K562 (cell line): ENCODE results near the gene AP1G1.

Experiments used
- CTCF ChIP-seq, 3 experiments: IDR thresholded peaks in 2 of 3; conservative IDR thresholded peaks in 1 of 3; 2 replicates each; pipeline ENCODE4 v1.5.1; 2011 to 2012; ENCODE audit warnings: low read length in 3 of 3, mild to moderate bottlenecking in 3 of 3, control low read depth in 2 of 3, improper control_type of control experiment in 1 of 3, inconsistent platforms in 1 of 3, low read depth in 1 of 3, mixed read lengths in 1 of 3, moderate library complexity in 1 of 3; ENCODE audit not compliant: insufficient read depth in 2 of 3
- PCBP2 ChIP-seq: fragments of 200-400 bp; formaldehyde crosslinking; IDR thresholded peaks from 2 replicates; pipeline ENCODE4 v1.6.1; 2018; ENCODE audit warnings: low read length, low read depth, mild to moderate bottlenecking, moderate library complexity; ENCODE audit not compliant: poor library complexity, severe bottlenecking
- POLR2A ChIP-seq: fragments of 450-650 bp; conservative IDR thresholded peaks from 2 replicates; pipeline ENCODE4 v1.6.1; 2016
- POLR2AphosphoS5 ChIP-seq: IDR thresholded peaks from 2 replicates; pipeline ENCODE4 v1.6.1; 2011; ENCODE audit warnings: mild to moderate bottlenecking, low read depth, low read length, moderate library complexity; ENCODE audit not compliant: control insufficient read depth, insufficient read depth
- RCOR1 ChIP-seq, 2 experiments: IDR thresholded peaks; 2 replicates each; pipeline ENCODE4 v1.6.1; 2012; ENCODE audit warnings: low read depth in 2 of 2, low read length in 2 of 2, borderline replicate concordance in 1 of 2, improper control_type of control experiment in 1 of 2
- THRAP3 ChIP-seq: fragments of 450-650 bp; IDR thresholded peaks from 2 replicates; pipeline ENCODE4 v1.6.1; 2016; ENCODE audit warnings: mild to moderate bottlenecking, inconsistent platforms, borderline replicate concordance
- ZBTB8A ChIP-seq: fragments of 450-650 bp; IDR thresholded peaks from 2 replicates; pipeline ENCODE4 v1.6.1; 2018; ENCODE audit warnings: mild to moderate bottlenecking, moderate library complexity; ENCODE audit not compliant: partially characterized antibody

- TF ChIP-seq CTCF (IDR thresholded peaks at IDR 0.05 in 2 of 3, conservative IDR thresholded peaks at IDR 0.05 in 1 of 3; ENCODE audit: insufficient read depth in 2 of 3, low read depth in 1 of 3, low read length in 3 of 3) (no peak), POLR2AphosphoS5 (no peak), PCBP2 (no peak), ZBTB8A (no peak), THRAP3 (no peak), POLR2A (no peak), RCOR1 (IDR thresholded peaks at IDR 0.05; ENCODE audit: borderline replicate concordance in 1 of 2, low read depth in 2 of 2, low read length in 2 of 2) (no peak)
Observed at GRCh38 chr16:71722801-71723536, 85.7 kb downstream of the AP1G1 start.
